ENCODE data around the gene NQO2. TPM values are rescaled to one million over a fixed set of nuclear protein-coding genes. Genes with fewer than 3 reads are reported as not detected.
A peak's percentile ranks its signal among the peaks of the same experiment; 100 is the strongest.

NQO2 gene
- total and polyA plus RNA-seq, 2 donors (not counting 1 experiment from before 2014, with no cell fraction given) = 12.1 to 13.5 TPM

DNA sequence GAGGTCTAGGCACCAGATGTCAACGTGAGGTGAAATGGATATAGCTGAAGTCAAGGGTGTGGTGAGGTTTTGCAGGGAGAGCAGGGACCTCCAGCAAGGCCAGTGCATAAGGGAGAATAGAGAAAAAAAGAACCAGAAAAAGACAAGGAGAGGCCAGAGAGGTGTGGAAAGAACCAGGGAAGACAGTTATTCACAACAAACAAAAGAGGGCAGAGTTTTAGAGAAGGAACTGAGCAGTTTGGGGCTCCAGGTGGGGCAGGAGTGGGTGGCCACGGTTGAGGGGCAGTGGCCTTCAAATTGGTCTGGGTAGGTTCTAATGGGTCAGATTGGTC lies 11.6 kb upstream of the NQO2 start:
- Histone ChIP-seq H3K9ac (ENCODE audit: insufficient read depth, low read length) (peak overlapping the region; percentile 89), H3K36me3 (ENCODE audit: control insufficient read depth, insufficient read depth, low read length) (no peaks in the 10 kb centered on the region), H3K4me2 (ENCODE audit: extremely low read depth, insufficient read depth, low read length) (peak overlapping the region; percentile 87), H2AFZ (ENCODE audit: low read length) (peak overlapping the region; percentile 57), H3K9me3 (ENCODE audit: control insufficient read depth, insufficient read depth, low read depth, low read length) (no peaks in the 10 kb centered on the region), H3K27me3 (ENCODE audit: control insufficient read depth, insufficient read depth, low read length) (no peaks in the 10 kb centered on the region), H3K4me3 (replicated peaks in 1 of 4; ENCODE audit: control extremely low read depth in 1 of 4, insufficient read depth in 1 of 4, low read depth in 3 of 4, low read length in 4 of 4) (peak overlapping the region; percentile 52 to 74 (median 61)), H3K79me2 (ENCODE audit: control insufficient read depth, insufficient read depth, low read length) (no peaks in the 10 kb centered on the region), H3K4me1 (ENCODE audit: control insufficient read depth, extremely low read depth, insufficient read depth, low read length) (peaks cover 10% of the 10 kb centered on the region), H4K20me1 (ENCODE audit: control insufficient read depth, extremely low read depth, insufficient read depth, low read length) (no peaks in the 10 kb centered on the region), H3K27ac (ENCODE audit: insufficient read depth, low read length) (peak overlapping the region; percentile 97)
- TF ChIP-seq EZH2 (IDR thresholded peaks at IDR 0.05; ENCODE audit: low read length, missing control alignments) = no peak
- TF ChIP-seq, protein P1, sequence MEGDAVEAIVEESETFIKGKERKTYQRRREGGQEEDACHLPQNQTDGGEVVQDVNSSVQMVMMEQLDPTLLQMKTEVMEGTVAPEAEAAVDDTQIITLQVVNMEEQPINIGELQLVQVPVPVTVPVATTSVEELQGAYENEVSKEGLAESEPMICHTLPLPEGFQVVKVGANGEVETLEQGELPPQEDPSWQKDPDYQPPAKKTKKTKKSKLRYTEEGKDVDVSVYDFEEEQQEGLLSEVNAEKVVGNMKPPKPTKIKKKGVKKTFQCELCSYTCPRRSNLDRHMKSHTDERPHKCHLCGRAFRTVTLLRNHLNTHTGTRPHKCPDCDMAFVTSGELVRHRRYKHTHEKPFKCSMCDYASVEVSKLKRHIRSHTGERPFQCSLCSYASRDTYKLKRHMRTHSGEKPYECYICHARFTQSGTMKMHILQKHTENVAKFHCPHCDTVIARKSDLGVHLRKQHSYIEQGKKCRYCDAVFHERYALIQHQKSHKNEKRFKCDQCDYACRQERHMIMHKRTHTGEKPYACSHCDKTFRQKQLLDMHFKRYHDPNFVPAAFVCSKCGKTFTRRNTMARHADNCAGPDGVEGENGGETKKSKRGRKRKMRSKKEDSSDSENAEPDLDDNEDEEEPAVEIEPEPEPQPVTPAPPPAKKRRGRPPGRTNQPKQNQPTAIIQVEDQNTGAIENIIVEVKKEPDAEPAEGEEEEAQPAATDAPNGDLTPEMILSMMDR (conservative IDR thresholded peaks at IDR 0.05 in 1 of 2, IDR thresholded peaks at IDR 0.05 in 1 of 2; ENCODE audit: low read depth in 1 of 2, low read length in 2 of 2) = no peak
- DNase-seq (ENCODE audit: low read depth in 2 of 2) = no peak

DNA sequence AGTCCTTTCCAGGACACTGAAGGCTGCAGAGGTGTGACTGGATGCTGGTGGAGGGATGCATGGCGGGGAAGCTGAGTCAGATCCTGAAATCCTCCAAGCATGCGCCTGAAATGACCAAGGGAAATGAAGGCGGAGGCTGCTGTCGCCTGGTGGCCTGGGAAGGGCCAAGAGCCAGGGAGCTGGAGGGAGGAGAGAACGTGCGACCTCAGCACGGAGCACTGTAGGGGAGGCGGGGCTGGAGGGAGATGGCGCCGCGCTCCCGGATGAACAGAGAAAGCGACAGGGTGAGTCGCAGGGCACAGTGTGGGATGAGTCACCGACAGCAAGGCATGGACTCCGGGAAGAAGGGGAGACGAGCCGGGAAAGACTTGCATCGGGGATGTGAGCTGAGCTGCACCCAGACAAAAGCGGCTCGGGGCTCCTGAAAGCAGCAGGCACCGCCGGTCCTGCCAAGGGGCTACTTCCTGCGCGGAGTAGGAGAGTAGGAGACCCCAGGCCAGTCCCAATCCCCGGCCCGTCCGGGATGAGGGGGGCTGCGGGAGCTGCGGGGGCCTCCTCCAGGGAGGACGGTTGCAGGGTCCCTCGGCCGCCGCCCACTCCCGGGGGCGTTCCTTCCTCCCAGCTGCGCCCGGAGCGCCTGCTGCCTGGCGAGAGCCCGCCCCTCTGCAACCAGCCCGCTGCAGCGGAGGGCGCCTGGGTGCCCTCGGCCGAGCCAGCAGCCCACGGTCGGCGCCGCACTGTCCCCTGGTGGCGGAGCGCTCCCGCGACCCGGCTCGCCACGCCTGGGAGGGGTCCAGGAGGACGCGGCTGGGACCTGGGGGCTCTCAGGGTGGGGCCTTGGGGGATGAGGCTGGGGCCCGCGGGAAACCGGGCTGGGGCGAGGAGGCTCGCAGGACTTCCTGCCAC lies 11.0 kb upstream of the NQO2 start:
- Histone ChIP-seq H3K9me3 (ENCODE audit: control insufficient read depth, insufficient read depth, low read depth, low read length) (no peaks in the 10 kb centered on the region), H3K27ac (ENCODE audit: insufficient read depth, low read length) (peak overlapping the region; percentile 97), H3K4me1 (ENCODE audit: control insufficient read depth, extremely low read depth, insufficient read depth, low read length) (peaks cover 10% of the 10 kb centered on the region), H3K27me3 (ENCODE audit: control insufficient read depth, insufficient read depth, low read length) (no peaks in the 10 kb centered on the region), H4K20me1 (ENCODE audit: control insufficient read depth, extremely low read depth, insufficient read depth, low read length) (no peaks in the 10 kb centered on the region), H3K4me3 (replicated peaks in 1 of 4; ENCODE audit: control extremely low read depth in 1 of 4, insufficient read depth in 1 of 4, low read depth in 3 of 4, low read length in 4 of 4) (peak overlapping the region; percentile 52 to 81 (median 61)), H3K9ac (ENCODE audit: insufficient read depth, low read length) (peak overlapping the region; percentile 89), H2AFZ (ENCODE audit: low read length) (peak overlapping the region; percentile 57), H3K4me2 (ENCODE audit: extremely low read depth, insufficient read depth, low read length) (peak overlapping the region; percentile 89), H3K36me3 (ENCODE audit: control insufficient read depth, insufficient read depth, low read length) (no peaks in the 10 kb centered on the region), H3K79me2 (ENCODE audit: control insufficient read depth, insufficient read depth, low read length) (no peaks in the 10 kb centered on the region)
- DNase-seq (ENCODE audit: low read depth in 2 of 2) = peak; percentile 92 to 96
- no peak for TF ChIP-seq EZH2 (IDR thresholded peaks at IDR 0.05; ENCODE audit: low read length, missing control alignments)
- TF ChIP-seq, protein P1 (conservative IDR thresholded peaks at IDR 0.05 in 1 of 2, IDR thresholded peaks at IDR 0.05 in 1 of 2; ENCODE audit: low read depth in 1 of 2, low read length in 2 of 2) = peak; percentile 43 to 66

DNA sequence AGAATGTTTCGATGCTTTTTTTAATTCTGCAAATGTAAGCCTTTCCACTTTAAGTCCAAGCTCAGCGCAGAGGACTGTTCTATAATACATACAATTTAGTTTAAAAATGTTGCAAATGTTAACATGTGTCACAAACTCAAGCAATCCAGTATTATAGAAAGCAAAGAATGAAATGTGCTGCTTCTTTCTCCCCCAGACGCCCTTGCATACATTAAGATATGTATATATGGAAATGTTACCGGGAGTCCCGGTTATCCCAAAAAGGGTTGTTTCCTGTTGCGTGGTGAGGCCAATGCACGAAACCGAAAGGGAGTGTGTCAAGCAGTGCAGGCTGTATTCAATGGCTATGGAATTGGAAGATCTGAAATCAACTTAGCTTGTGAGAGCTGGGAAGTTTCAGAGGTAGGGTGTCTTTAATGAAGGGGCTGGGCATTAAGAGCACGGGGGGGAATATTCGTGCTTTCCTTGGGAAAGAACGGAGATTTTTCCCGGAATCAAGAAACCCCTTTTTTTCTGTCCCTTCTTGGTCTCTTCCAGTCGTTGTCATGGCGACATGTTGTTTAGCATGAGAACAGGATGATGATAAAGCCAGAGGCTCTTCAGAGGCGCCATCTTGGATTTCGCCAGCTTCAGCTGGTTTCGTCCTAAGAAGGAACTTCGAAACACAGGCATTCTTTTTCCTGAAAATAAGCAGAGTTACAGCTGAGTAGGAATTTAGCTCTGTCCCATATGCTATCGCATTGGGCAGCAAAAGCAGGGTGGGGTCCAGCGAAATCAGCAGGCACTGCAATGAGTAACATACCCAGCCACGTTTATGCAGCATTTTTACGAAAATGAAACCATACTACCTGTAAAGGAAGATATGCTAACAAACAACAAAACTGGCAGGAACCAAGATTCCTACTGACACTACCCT lies 10.1 kb upstream of the NQO2 start:
- H3K27me3 ChIP-seq (ENCODE audit: control insufficient read depth, insufficient read depth, low read length) = no peaks in the 10 kb centered on the region
- no peaks in the 10 kb centered on the region for H3K79me2 ChIP-seq (ENCODE audit: control insufficient read depth, insufficient read depth, low read length)
- peak overlapping the region; percentile 97 for H3K27ac ChIP-seq (ENCODE audit: insufficient read depth, low read length)

More for the DNA sequence above, 10.1 kb upstream of the NQO2 start:
- H3K4me3 ChIP-seq (replicated peaks in 1 of 4; ENCODE audit: control extremely low read depth in 1 of 4, insufficient read depth in 1 of 4, low read depth in 3 of 4, low read length in 4 of 4) = peak overlapping the region; percentile 52 to 81 (median 61)
- peak; percentile 97 to 99 for DNase-seq (ENCODE audit: low read depth in 2 of 2)
- H3K9ac ChIP-seq (ENCODE audit: insufficient read depth, low read length) = peak overlapping the region; percentile 89
- TF ChIP-seq, protein P1 (conservative IDR thresholded peaks at IDR 0.05 in 1 of 2, IDR thresholded peaks at IDR 0.05 in 1 of 2; ENCODE audit: low read depth in 1 of 2, low read length in 2 of 2) = no peak
- no peak for TF ChIP-seq EZH2 (IDR thresholded peaks at IDR 0.05; ENCODE audit: low read length, missing control alignments)
- peak overlapping the region; percentile 71 for H2AFZ ChIP-seq (ENCODE audit: low read length)
- no peaks in the 10 kb centered on the region for H3K36me3 ChIP-seq (ENCODE audit: control insufficient read depth, insufficient read depth, low read length)
- no peaks in the 10 kb centered on the region for H3K9me3 ChIP-seq (ENCODE audit: control insufficient read depth, insufficient read depth, low read depth, low read length)
- H4K20me1 ChIP-seq (ENCODE audit: control insufficient read depth, extremely low read depth, insufficient read depth, low read length) = no peaks in the 10 kb centered on the region
- H3K4me1 ChIP-seq (ENCODE audit: control insufficient read depth, extremely low read depth, insufficient read depth, low read length) = peaks cover 10% of the 10 kb centered on the region
- peak overlapping the region; percentile 89 for H3K4me2 ChIP-seq (ENCODE audit: extremely low read depth, insufficient read depth, low read length)

Data from fibroblast of lung (primary cell).